ENCODE data around the gene SDHC.
A peak's percentile ranks its signal among the peaks of the same experiment; 100 is the strongest.
"Not testable (repeated sequence)": the region's sequence is repeated elsewhere in the genome, so short reads cannot be mapped to it uniquely, and the experiment has no call there.

Gene SDHC

DNA sequence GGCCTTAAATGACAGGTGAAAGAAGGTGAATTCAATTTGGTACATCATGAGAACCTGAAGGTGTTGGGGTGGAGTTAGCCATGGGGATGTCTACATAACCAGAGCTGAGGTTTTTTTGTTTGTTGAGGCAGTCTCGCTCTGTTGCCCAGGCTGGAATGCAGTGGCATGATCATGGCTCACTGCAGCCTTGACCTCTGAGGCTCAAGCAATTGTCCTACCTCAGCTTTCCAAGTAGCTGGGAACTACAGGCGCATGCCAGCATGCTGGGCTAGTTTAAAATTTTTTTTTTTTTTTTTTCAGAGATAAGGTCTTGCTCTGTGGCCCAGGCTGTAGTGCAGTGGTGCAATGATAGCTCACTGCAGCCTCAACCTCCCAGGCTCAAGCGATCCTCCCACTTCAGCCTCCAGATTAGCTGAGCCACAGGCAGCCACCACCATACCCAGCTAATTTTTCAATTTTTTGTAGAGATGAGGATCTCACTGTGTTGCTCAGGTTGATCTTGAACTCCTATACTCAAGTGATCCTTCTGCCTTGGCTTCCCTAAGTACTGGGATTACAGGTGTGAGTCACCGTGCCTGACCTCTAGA, 2.5 kb upstream of the SDHC start:
- no peak for DNase-seq

DNA sequence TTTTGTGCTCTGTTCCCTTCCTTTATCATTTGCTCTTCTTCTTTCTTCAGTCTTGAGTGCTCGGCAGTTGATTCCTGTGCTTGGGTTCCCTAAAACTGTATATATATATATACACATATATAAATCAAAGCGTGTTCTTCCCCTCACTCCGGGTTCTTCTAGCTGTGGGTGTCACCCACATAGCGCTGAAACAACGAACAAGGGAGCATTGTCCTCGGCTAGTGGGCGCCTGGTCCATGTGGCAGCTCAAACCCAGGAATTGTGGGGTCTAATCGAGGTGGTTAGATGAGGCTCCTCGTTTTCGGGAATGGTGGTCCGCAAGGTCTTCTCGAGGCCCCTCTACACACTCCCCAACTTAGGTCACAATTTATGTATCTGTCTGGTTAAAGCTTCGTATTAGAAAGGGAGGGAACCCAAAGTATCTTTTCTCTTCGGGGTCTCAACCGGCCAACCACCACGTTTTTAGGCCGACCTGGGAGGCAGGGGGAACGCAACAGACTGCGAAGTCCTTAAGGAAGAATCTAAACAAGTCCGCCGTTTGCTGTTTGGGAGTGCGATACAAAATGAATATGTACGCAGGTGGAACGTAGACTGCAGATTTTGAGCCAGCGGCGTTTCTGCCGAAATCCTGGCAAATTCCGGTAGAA, 504 bp upstream of the SDHC start:
- DNase-seq, result no peak

DNA sequence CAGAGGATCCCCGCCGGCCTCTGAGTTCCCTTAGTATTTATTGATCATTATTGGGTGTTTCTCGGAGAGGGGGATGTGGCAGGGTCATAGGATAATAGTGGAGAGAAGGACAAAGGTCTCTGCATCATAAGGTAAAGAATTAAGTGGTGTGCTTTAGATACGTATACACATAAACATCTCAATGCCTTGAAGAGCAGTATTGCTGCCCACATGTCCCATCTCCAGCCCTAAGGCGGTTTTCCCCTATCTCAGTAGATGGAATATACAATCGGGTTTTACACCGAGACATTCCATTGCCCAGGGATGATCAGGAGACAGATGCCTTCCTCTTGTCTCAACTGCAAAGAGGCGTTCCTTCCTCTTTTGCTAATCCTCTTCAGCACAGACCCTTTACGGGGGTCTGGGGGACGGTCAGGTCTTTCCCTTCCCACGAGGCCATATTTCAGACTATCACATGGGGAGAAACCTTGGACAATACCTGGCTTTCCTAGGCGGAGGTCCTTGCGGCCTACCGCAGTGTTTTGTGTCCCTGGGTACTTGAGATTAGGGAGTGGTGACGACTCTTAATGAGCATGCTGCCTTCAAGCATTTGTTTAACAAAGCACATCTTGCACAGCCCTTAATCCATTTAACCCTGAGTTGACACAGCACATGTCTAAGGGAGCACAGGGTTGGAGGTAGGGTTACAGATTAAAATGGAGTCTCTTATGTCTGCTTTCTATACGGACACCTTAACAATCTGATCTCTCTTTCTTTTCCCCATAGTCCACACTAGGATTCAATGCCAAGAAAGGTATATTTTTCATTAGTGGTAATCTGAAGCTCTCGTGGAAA, 1.9 kb downstream of the SDHC start:
- not testable (repeated sequence) for DNase-seq

DNA sequence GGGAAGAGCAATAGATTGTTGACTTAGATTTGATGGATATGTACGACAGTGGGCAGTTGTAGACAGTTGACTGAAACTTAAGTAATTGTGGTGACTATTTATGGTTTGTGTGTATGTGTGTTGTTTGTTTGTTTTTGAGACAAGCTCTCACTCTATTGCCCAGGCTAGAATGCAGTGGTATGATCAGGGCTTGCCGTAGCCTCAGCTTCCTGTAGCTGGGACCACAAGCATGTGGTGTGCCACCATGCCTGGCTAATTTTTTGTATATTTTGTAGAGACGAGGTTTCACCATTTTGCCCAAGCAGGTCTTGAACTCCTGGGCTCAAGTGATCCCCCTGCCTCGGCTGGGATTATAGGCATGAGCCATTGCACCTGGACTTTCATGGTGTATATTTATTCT, 9.8 kb downstream of the SDHC start:
- no peak for DNase-seq

DNA sequence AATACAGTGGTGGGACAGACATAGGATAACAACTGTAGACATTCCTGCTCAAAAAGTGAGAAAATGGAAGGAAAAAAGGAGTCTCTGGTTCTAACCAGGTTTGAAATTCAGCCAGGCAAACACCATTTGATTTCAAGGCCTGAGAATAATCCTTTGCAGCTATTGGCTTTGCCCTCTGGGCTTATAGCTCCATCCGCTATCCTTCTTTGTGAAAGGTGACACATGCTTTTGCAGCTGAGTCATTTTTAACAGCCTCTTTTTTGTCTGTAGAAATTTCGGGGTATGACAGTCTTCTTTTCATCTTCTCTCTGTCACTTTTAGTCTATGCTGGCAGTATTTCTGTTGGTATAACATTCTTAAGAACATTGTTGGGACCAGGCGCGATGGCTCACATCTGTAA, 16.2 kb downstream of the SDHC start:
- DNase-seq, result no peak

DNA sequence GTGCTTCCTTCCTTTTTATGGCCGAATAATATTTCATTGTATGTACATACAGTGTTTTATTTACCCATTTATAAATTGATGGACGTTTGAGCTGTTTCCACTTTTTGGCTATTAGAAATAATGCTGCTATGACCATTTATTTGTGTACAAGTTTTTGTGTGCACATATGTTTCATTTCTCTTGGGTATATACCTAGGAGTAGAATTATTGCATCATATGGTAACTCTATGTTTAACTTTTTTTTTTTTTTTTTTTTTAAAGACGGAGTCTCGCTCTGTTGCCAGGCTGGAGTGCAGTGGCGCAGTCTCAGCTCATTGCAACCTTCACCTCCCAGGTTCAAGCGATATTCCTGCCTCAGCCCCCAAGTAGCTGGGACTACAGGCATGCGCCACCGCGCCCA, 19.0 kb downstream of the SDHC start:
- no peak for DNase-seq

DNA sequence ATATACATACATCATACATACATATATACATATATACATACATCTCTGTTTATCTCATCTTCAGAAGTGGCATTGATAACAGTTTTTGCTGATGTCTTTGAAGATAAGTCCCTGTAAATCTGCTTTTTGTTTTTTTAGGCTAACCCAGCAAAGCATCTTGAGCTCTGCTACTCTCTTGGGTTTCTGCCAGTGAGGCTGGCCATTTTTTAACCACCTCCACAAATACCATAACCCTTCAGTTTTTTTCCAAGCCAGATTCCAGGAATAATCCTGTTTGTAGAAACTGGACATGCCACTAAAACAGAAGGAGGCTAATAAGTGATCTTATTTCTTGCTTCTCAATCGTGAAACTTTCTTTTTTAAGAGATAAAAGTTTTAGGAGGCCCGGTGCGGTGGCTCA, 21.6 kb downstream of the SDHC start:
- no peak for DNase-seq

DNA sequence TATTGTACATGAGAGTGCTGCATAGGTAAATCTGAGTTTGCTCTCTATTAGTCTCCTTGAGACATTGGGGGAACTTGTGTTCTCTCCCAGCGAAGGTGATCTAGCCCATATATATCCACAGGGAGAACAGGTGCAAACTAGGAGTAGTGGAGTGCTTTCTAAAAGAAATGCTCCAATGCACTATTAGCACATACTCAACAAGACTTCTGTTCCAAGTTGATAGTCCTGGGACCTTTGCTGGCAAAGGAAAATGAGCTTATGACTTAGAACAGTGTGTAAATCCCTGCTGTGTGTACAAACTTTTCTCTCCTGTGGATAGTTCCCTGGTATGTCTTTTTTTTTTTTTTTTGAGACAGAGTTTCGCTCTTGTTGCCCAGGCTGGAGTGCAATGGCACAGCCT, 28.0 kb downstream of the SDHC start:
- DNase-seq, result no peak

DNA sequence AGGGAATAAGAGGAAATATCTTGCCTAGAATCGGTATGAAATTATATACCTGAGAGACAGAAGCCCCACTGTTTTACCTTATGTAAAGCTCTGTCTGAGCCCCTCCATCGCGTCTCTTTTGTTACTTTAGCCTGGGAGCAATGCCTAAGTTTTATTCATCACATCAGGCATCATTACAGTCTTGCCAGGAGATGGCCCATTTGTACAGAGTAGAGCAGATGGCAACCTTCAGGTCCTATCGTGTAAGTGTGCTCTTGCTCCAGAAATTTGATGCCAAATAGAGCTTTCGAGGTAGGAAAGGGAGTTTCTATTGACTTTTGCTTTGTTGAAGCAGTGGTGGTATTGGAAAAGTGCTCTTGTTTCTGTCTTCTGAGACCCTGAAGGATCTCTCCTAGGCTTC, 28.6 kb downstream of the SDHC start:
- DNase-seq, result no peak

DNA sequence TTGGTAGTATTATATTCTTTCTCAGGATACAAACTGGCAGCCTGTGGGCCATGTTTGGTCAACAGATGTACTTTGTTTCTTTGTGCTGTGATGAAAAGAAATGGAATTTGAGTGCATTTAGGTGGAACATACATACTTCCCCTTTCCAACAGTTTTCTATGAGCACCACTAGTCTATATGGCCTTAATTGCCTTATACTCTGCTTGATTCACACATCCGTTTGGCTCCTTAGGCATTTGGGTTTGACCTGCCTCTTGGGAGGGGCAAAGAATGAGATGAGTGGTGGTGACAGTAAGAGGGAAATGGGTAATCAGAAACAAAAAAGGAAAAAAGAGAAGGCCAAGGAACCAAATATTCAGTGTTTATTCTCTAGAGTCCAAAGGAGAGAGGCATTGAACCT, 36.5 kb downstream of the SDHC start:
- DNase-seq, result no peak

DNA sequence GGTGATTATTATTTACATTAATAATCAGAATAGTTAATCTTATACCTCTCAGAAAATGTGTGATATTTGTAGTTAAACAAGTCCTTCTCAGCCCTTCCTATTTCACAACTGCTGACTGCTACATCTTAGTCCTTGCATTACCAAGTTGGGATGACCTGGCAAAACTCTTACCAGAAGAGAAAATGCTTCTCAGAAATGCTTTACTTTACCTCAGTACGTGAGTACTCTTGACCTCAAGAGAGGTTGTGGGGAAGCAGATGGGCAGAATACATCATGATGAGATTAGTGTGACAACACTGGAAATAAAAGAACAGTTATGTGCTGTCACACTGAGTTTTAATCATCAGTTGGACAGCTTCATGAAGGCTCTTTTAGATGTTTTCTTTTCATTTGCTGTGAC, 37.3 kb downstream of the SDHC start:
- peak; percentile 33 for DNase-seq

DNA sequence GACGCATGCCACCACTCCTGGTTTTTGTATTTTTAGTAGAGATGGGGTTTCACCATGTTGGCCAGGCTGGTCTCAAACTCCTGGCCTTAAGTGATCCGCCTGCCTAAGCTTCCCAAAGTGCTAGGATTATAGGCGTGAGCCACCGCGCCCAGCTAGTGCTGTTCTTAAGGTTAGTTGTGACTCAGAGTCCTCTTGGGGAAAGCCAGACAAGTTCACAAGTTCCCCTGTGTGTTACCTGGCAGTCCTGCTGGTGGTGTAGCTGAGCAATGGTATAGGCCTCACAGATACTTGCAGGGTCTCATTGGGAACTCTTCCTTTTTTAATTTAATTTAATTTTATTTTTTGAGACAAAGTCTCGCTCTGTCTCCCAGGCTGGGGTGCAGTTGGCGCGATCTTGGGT, 42.9 kb downstream of the SDHC start:
- DNase-seq, result no peak

DNA sequence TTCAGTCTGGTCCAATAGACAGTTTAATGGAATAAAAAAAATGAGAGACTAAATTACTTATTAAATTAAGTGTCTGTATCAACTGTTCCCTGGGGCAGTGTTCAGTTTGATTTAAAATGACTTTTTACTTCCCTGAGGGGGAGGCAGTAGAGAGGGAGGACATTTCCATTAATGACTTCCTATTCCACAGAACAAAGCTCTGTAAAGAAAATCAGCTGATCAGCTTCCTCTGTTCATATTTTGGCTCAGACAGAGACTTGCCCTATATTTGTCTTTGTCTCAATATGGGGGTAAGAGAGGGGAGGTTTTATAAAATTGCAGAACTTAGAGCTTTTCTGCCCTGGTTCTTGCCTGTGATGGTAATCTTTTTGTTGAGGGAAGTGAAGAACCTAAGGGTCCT, 45.1 kb downstream of the SDHC start:
- DNase-seq, result no peak

DNA sequence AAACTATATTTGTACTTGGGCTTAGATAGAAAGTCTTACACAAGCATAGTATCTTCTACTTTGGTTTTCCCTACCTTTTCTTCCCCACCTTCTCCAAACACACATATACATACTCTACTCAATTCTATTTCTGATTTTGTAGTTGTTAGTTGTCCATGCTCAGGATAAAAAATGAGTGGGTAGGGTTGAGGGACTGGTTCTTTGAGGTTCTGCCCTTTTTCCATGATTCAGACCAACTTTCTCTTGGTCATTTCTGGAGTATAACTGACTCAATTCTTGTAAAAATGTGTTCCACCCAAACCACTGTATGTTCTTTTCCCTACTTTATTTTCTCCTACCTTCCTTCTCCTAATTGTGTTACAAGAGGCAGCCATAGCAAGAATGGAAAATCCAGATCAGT, 50.2 kb downstream of the SDHC start:
- DNase-seq, result no peak

DNA sequence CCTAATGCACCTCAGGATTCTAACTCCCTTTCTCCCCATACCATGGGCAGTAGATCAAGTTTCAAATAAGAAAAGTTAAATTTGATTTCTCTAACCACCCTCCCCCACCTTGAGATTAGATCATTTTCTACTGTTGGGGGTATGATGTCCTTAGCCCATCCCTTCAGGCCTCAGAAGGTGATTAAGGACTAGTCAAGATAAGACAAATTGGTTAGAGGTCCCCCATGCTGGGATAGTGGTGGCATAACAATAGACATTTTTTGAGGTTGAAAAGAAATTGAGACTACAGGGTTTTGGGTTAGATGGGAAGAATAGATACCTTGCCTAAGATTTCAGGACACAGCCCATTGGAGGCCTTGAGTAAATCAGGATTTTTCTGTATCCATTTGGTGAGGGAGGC, 51.0 kb downstream of the SDHC start:
- no peak for DNase-seq

DNA sequence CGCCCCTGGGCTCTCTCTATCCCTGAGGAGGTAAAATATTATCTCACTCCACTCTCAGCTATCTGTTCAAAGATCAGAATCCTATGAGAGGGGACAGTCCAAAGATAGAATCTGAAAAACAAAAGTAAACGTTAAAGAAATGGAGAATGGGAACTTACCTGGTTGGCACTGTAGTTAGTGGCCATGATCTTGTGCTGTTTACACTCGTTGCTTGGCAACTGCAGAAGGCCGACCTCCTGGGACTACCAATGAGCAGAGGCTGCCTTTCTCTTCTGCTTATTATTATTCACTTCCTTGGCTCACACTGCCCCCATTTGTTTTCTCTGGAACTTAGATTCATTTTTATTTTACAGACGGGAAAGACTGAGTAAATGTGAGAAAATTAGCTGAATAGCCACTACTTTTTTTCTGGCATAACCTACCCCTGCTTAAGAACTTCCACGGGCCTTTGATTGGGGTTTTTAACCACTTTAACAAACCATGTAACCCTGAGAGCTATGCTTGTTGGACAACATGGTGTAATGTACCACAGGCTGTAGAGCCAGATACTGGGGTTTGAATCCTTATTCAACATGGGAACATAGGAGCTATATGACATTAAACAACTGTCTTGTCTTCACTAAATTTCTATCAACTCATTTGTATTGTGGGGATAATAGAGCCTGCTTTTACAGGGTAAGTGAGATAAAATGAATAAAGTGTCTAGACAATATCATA, 53.7 kb downstream of the SDHC start, which contains the start of gene CFAP126:
Gene CFAP126 (minus strand): TSS at position 193 of the 717 bp plus-strand sequence. CDS start 8 bp downstream, at position 185.
- DNase-seq, result peak; percentile 72

DNA sequence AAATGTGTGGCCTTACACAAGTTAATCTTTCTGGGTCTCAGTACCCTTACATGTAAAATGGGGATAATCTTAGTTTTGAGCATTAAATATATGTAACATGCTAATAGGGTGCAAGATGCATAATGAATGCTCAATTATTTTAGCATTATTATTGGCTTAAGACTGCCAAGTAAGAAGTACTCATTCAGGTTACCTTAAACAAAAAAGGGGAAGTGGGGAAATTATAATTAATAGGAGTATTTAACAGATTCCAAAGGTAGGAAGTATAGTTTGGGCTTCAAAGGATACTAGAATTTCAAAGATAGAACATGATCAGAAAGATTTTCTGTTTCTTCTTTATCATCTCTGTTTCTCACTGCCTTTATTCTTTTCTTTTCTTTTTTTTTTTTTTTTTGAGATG, 59.3 kb downstream of the SDHC start:
- DNase-seq, result no peak

DNA sequence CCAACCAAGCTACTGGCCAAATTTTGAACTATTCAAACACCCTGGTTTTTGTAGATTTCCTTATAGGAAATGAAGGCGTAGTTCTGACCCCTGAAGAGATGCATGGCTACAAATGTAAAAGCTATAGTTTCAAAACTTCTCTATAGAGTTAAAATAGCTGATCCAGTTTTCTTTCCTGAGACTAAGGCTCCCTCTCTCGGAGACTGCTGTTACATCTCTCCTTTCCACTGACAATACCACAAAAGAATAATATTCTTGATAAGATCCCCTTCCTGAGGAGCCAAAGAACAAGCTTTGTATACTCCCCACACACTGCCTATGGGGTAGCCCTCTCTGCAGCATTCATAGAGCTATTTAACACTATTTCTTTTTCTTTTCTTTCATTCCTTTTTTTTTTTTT, 60.2 kb downstream of the SDHC start:
- DNase-seq, result no peak

DNA sequence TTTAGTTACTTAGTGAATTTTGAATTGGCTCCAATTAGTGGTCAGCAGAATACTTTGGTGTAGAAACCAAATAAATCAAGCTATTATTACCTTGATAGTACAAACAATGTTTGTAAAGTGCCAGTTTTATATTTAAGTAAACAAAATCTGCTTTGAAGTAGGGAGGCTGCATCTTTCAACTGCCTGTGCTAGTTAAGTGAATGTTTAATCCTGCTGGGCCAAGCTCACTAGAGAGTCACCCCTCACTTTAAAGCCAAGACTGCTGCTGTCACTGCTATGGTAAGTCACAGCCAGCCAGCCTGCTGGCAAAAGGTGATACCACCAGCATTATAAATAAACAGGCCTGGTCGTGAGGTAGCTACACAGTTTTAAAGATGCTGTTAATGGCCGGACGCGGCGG, 63.8 kb downstream of the SDHC start:
- DNase-seq, result no peak

DNA sequence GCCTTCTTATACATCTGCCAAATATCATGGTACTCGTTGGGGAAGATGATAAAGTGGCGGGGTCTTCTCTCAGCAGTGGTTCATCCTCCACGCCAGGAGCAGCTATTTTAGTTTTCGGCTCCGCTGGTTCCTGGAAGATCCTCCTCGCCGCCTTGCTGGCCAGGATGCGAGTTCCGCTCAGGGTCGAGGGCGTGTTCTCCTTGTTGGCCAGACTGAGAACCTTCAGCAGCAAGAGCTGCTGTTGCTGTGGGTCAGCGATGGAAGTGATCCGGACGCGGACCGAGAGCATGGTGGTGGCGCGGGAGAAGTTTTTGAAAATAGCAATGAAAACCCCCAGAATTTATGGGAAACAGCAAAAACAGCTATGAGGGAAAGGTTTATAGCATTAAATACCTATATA, 64.9 kb downstream of the SDHC start:
- DNase-seq, result no peak

DNA sequence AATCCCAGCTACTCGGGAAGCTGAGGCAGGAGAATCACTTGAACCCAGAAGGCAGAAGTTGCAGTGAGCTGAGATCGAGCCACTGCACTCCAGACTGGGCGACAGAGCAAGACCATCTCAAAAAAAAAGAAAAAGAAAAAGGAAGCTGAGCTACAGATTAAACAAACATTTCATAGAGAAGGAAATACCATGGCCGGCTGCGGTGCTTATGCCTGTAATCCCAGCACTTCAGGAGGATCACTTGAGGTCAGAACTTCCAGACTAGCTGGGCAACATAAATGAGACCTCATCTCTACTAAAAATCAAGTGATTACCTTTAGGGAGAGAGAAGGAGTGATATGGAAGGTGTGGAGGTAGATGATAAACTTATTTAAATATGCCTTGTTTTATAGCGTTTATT, 67.5 kb downstream of the SDHC start:
- DNase-seq, result no peak

DNA sequence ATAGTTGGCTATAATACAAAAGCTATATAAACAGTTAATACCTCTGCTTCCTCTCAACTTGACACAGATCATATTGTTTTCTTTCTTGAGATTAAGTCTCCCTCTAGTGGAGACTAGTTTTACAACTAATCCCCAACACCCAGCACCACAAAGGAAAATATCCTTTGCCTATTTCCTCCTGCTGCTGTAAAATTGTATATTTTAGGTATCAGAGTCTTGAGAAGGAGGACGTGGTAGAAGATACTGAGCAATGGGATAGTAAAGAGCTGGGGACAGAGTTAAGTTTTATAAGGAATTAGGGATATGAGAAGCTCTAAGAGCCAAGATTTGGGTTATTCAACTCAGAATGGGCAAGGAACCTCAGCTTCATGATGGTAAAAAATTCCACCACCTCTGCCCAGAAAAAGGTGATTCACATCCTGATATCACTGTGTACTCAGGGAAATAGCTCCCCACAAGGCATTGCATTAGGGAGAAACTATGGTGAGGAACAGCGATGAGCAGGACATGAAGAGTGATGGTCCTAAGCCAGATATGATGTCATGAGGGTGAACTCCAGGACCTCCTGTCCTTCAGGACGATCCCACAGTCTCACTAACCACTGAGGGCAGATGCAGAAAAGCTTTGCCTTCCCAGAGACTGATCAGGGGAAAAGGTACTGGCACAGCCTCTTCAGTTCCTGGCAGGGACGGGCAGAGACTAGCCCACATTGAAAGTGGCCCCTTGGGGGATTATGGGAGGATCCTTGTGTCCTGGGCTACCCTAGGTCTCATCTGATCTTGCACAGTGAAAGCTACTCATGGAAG, 68.2 kb downstream of the SDHC start:
- peak; percentile 79 for DNase-seq

DNA sequence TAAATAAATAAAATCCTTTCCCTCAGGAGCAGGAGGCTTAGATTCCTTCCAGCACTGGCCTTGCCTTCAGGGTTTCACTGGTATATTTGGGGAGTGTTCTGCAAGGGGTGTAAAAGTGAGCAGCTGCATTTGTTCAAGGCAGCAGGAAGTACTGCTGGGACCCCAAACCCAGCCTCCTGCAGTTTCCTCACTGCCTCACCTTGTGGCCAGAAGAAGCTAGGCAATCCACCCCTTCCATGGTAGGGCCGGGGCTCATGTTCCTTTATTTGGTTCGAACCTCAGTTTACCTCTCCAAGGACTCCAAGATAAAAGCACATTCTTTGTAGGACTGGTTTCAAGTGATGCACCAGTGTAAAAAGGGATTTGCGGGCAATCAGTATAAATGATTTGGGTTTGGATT, 74.5 kb downstream of the SDHC start:
- DNase-seq, result no peak

Measured in eye (tissue), 1 donor.